HTR-8/SVneo (cell line): Measurements from ENCODE around the gene EYS.

Experiments
- DNase-seq: peaks from one replicate; pipeline ENCODE4 v3.0.0; 2011; ENCODE audit warnings: low spot score, mixed read lengths; ENCODE audit not compliant: insufficient read length
- FAIRE-seq: peaks from 2 replicates; lab custom pipeline; 2011; peaks lifted over from hg19 to GRCh38; lab: Jason Lieb, UNC

The EYS gene

GRCh38 chr6:64128301-64129024 is 1578.6 kb downstream of the EYS start:
- no peak for FAIRE-seq
- DNase-seq, result no peak

GRCh38 chr6:64123761-64124633 is 1583.0 kb downstream of the EYS start:
- DNase-seq (no peak), FAIRE-seq (no peak)

- no peak for DNase-seq
Observed at GRCh38 chr6:64122712-64123375, 1584.2 kb downstream of the EYS start.

GRCh38 chr6:64121011-64121565 is 1585.9 kb downstream of the EYS start:
- no peak for FAIRE-seq
- DNase-seq, result no peak

More at GRCh38 chr6:64122712-64123375, 1584.2 kb downstream of the EYS start:
- no peak for FAIRE-seq

- FAIRE-seq (no peak), DNase-seq (no peak)
Observed at GRCh38 chr6:64113704-64114103, 1593.3 kb downstream of the EYS start.

GRCh38 chr6:64104051-64104450 is 1603.0 kb downstream of the EYS start:
- FAIRE-seq, result no peak

GRCh38 chr6:64103480-64103879 is 1603.5 kb downstream of the EYS start:
- no peak for DNase-seq
- FAIRE-seq, result no peak

More at GRCh38 chr6:64104051-64104450, 1603.0 kb downstream of the EYS start:
- no peak for DNase-seq

GRCh38 chr6:64100702-64101303 is 1606.2 kb downstream of the EYS start:
- no peak for FAIRE-seq
- DNase-seq, result no peak

- no peak for FAIRE-seq
- no peak for DNase-seq
Observed at GRCh38 chr6:64090352-64090751, 1616.7 kb downstream of the EYS start.

- no peak for FAIRE-seq
- DNase-seq, result no peak
Observed at GRCh38 chr6:64085126-64085525, 1621.9 kb downstream of the EYS start.

- DNase-seq, result no peak
- no peak for FAIRE-seq
Observed at GRCh38 chr6:64084185-64084663, 1622.8 kb downstream of the EYS start.

GRCh38 chr6:64083261-64083660 is 1623.8 kb downstream of the EYS start:
- no peak for DNase-seq
- no peak for FAIRE-seq

GRCh38 chr6:64081453-64081852 is 1625.6 kb downstream of the EYS start:
- DNase-seq (no peak), FAIRE-seq (no peak)

- DNase-seq (no peak), FAIRE-seq (no peak)
Observed at GRCh38 chr6:64074981-64075380, 1632.0 kb downstream of the EYS start.

GRCh38 chr6:64072686-64073085 is 1634.3 kb downstream of the EYS start:
- FAIRE-seq (no peak), DNase-seq (no peak)

GRCh38 chr6:64064919-64065318 is 1642.1 kb downstream of the EYS start:
- FAIRE-seq, result no peak
- no peak for DNase-seq

GRCh38 chr6:64062960-64063683 is 1643.9 kb downstream of the EYS start:
- DNase-seq (no peak), FAIRE-seq (no peak)

- DNase-seq (no peak), FAIRE-seq (no peak)
Observed at GRCh38 chr6:64054861-64055260, 1652.2 kb downstream of the EYS start.

- no peak for FAIRE-seq
- no peak for DNase-seq
Observed at GRCh38 chr6:64050590-64050989, 1656.4 kb downstream of the EYS start.
